ENCODE data around the gene TFAM. TPM values are rescaled to one million over a fixed set of nuclear protein-coding genes. Genes with fewer than 3 reads are reported as not detected.

Gene TFAM
- total RNA-seq, 6 experiments from 2014 or later, result 15.2 to 23.0 (median 19.7) TPM

DNA sequence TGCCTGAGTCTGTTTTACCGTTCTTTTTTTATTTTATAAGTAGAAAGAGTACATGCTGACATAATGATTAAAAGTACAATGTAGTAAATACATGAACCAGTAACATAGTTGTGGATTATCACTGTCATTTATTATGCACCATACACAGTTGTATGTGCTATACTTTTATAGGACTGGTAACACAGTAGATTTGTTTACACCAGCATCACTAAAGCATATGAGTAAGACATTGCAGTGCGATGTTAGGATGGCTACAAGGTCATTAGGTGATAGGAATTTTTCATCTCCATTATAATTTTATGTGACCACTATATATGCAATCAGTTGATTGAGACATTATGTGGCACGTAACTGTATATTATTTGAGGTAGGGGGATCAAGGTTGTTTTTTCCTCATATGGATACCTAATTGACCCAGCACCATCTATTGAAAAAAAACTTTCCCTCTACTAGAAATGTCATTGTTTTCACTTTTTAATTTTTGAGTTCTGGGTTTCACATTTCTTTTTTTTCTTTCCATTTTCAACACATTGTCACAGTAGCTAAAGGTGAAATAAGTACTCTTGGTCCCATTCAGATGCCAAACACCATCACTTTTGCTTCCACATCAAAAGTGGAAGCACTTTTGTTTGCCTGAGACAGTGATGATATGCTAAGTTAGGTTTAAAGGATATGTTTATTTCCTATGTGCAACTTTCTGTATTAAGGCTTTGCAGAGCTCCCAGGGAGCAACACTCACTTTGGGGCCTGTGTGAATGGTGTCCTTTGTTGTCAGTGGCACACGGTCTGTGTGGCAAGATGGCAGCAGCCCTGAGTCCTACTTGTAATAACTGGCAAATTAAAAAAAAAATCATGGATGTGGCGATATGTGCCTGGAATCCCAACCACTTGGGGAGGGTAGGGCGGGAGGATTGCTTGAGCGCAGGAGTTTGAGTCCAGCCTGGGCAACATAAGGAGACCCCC, 33.3 kb upstream of the TFAM start:
- no peak overlapping the region for H3K27ac ChIP-seq
- H3K4me1 ChIP-seq, result peaks cover 0 to 16% (median 1%) of the 10 kb centered on the region in 4 donors
- TF ChIP-seq POLR2A (IDR thresholded peaks at IDR 0.05), result no peak
- TF ChIP-seq, protein P1, sequence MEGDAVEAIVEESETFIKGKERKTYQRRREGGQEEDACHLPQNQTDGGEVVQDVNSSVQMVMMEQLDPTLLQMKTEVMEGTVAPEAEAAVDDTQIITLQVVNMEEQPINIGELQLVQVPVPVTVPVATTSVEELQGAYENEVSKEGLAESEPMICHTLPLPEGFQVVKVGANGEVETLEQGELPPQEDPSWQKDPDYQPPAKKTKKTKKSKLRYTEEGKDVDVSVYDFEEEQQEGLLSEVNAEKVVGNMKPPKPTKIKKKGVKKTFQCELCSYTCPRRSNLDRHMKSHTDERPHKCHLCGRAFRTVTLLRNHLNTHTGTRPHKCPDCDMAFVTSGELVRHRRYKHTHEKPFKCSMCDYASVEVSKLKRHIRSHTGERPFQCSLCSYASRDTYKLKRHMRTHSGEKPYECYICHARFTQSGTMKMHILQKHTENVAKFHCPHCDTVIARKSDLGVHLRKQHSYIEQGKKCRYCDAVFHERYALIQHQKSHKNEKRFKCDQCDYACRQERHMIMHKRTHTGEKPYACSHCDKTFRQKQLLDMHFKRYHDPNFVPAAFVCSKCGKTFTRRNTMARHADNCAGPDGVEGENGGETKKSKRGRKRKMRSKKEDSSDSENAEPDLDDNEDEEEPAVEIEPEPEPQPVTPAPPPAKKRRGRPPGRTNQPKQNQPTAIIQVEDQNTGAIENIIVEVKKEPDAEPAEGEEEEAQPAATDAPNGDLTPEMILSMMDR (IDR thresholded peaks at IDR 0.05), result no peak
- no peaks in the 10 kb centered on the region for H3K36me3 ChIP-seq
- no peak for DNase-seq
- H3K27me3 ChIP-seq, result no peaks in the 10 kb centered on the region
- H3K9me3 ChIP-seq, result no peaks in the 10 kb centered on the region
- intact Hi-C loops (cut with DNase I), result no loop called here
- H3K4me3 ChIP-seq, result no peak overlapping the region
- no peak for ATAC-seq
- WGBS (ENCODE audit: insufficient coverage, low coverage, low lambda C conversion rate, missing lambda C conversion rate), result 92% methylated on average over 7 of the region's 7 CpGs

DNA sequence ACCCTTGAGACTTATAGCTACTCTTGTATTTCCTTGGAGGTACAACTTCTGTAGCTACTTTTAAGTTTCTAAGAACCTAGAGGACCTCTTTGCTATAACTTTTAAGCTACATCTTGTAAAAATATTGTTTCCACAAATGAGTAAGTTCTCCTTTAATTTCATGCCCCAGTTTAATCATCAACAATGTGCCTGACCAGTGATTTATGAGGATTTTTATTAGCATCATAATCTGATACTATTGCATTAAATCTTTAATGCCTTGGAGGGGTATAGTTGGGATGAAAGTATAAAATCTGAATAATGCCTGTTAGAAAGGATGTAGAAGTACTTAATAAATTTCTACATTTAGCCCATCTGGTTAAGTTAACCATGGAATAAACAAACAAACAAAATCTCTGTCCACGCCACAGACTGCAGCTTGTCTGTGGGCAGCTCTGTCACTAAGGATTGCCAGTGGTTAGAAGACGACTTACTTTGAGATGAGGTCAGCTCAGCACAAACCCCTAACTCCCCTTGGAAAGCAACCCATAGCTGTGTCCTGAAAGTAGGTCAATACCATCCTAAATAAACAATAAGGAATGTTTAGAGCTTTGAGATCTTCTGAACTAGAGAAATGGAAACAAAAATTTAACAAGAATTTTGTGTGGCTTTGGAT, 32.1 kb upstream of the TFAM start:
- no peak overlapping the region for H3K4me3 ChIP-seq
- no peaks in the 10 kb centered on the region for H3K27me3 ChIP-seq
- ATAC-seq (no peak), DNase-seq (no peak)
- no peaks in the 10 kb centered on the region for H3K36me3 ChIP-seq
- no peaks in the 10 kb centered on the region for H3K9me3 ChIP-seq
- intact Hi-C loops (cut with DNase I), result no loop called here
- WGBS (ENCODE audit: insufficient coverage, low coverage, low lambda C conversion rate, missing lambda C conversion rate), result 27% methylated on average over 2 of the region's 2 CpGs
- no peak overlapping the region for H3K27ac ChIP-seq
- H3K4me1 ChIP-seq, result peaks cover 0 to 16% (median 1%) of the 10 kb centered on the region in 4 donors
- TF ChIP-seq POLR2A (IDR thresholded peaks at IDR 0.05), result no peak
- TF ChIP-seq, protein P1 (IDR thresholded peaks at IDR 0.05), result no peak

DNA sequence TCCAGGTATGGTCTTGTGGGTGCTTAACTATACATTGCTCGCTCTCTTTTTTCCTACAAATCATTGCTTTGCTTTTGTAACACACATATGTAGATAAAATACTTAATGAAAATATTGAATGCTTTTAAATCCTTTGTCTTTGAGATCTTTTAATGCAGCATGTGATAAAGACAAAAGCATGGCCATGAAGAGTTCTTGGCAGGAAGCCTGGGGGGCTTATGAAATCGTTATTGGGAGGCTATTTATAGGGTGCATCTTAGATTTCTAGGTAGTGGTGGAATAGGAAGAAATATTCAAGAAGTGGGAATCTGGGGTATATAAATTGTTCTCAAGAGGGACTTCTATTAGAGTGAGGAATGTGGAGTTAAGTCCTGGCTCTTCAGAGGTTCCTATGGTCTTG, 28.5 kb upstream of the TFAM start:
- Histone ChIP-seq H3K4me3 (no peak overlapping the region), H3K27ac (no peak overlapping the region), H3K4me1 (peaks cover 0 to 3% (median 0%) of the 10 kb centered on the region in 4 donors), H3K36me3 (no peaks in the 10 kb centered on the region), H3K9me3 (no peaks in the 10 kb centered on the region), H3K27me3 (no peaks in the 10 kb centered on the region)
- ATAC-seq, result no peak
- TF ChIP-seq POLR2A (IDR thresholded peaks at IDR 0.05), result no peak
- TF ChIP-seq, protein P1 (IDR thresholded peaks at IDR 0.05), result no peak
- no peak for DNase-seq
- intact Hi-C loops (cut with DNase I), result no loop called here
- WGBS (ENCODE audit: insufficient coverage, low coverage, low lambda C conversion rate, missing lambda C conversion rate), result 58% methylated on average over 2 of the region's 2 CpGs

DNA sequence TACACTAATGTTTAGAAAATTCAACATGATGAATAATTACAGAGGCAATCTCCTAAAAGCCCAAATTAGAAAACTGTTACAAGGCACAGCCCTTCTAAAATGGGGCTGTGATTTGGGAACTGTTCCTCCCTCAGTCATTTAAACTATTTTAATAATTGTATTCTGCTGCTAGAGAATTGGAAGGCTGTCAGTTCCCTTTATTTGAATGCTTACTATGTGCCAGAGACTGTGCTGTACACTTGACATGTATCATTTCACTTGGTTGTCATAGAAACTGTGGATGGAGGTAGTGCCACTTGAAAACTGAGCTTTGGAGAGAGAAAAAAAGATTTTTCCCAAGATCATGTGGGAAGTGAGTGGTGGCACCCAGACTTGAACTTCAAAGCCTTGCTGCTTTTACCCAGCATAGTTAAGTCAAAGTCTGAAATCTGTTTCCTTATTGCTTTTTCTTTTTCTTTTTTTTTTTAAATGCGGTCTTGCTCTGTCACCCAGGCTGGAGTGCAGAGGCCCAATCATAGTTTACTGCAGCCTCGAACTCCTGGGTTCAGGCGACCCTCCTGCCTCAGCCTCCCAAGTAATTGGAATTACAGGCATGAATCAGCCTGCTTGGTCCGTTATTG, 26.8 kb upstream of the TFAM start:
- H3K36me3 ChIP-seq, result no peaks in the 10 kb centered on the region
- no peaks in the 10 kb centered on the region for H3K4me1 ChIP-seq
- ATAC-seq (no peak), DNase-seq (no peak)
- no peak overlapping the region for H3K4me3 ChIP-seq
- no peak for TF ChIP-seq POLR2A (IDR thresholded peaks at IDR 0.05)
- TF ChIP-seq, protein P1 (IDR thresholded peaks at IDR 0.05), result no peak
- H3K27me3 ChIP-seq, result no peaks in the 10 kb centered on the region
- WGBS (ENCODE audit: insufficient coverage, low coverage, low lambda C conversion rate, missing lambda C conversion rate), result 90% methylated on average over 4 of the region's 4 CpGs
- H3K27ac ChIP-seq, result no peak overlapping the region
- intact Hi-C loops (cut with DNase I), result no loop called here
- H3K9me3 ChIP-seq, result no peaks in the 10 kb centered on the region
